OCI-LY1 (cell line): ENCODE data around the gene BBS9.

ENCODE experiments used
- CTCF ChIP-seq: fragments of 200-600 bp; sonication (generic), shearing (Covaris generic); IDR thresholded peaks from 2 replicates; pipeline ENCODE4 v1.5.1; 2017; ENCODE audit warnings: mild to moderate bottlenecking, antibody characterized with exemption, low read length, moderate library complexity, mixed read lengths
- EZH2 ChIP-seq: fragments of 200-600 bp; sonication (generic), shearing (Covaris generic); IDR thresholded peaks from 2 replicates; pipeline ENCODE4 v1.8.0; 2017; ENCODE audit warnings: borderline replicate concordance, mixed run types, mild to moderate bottlenecking, antibody characterized with exemption, low read length, moderate library complexity, mixed read lengths

- TF ChIP-seq CTCF (peak; percentile 71), EZH2 (no peak)
Observed at GRCh38 chr7:33109005-33109757, 20.2 kb upstream of the BBS9 start, which contains the start of gene RP9.
